Activated CD8-positive, alpha-beta memory T cell treated with anti-CD3 and anti-CD28 coated beads, Interleukin-2, amount 50 U/mL, for 1 hour (primary cell): ENCODE results near the gene CCDC15.

ENCODE experiments used
- DNase-seq: peaks from one replicate; pipeline ENCODE4 v3.0.0-alpha.2; 2020; ENCODE audit errors: extremely low read depth

Gene CCDC15

GRCh38 chr11:125064070-125064469 is 110.1 kb downstream of the CCDC15 start:
- no peak for DNase-seq

GRCh38 chr11:125068368-125068767 is 114.4 kb downstream of the CCDC15 start:
- no peak for DNase-seq

- no peak for DNase-seq
Measured at GRCh38 chr11:125069008-125069407, 115.0 kb downstream of the CCDC15 start.

DNA sequence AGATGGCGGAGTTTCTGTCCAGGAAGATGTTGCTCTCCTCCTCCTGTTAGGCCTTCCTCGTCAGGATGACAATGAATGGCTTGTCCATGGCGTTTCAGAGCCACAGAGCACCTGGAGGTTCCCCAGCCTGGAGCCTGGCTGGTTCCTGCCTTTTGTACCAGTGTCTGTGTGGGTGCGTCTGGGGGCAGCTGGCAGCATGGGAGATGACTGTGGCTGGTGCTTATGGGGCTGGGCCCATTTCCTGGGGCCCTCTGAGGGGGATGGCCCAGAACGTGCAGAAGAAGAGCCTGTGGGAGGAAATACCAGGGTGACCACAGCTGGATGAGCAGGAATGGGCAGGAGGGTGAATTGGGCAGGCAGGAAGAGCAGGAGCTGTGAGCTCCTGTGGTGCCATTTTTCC is 115.8 kb downstream of the CCDC15 start:
- DNase-seq, result no peak

GRCh38 chr11:125070699-125071254 is 116.8 kb downstream of the CCDC15 start:
- no peak for DNase-seq

- no peak for DNase-seq
Measured at GRCh38 chr11:125071435-125071834, 117.4 kb downstream of the CCDC15 start.

- no peak for DNase-seq
Measured at GRCh38 chr11:125071846-125072217, 117.8 kb downstream of the CCDC15 start.

GRCh38 chr11:125072218-125072960 is 118.4 kb downstream of the CCDC15 start:
- no peak for DNase-seq

- DNase-seq, result no peak
Measured at GRCh38 chr11:125072961-125073590, 119.1 kb downstream of the CCDC15 start.

- DNase-seq, result no peak
Measured at GRCh38 chr11:125073616-125074483, 119.8 kb downstream of the CCDC15 start.

DNA sequence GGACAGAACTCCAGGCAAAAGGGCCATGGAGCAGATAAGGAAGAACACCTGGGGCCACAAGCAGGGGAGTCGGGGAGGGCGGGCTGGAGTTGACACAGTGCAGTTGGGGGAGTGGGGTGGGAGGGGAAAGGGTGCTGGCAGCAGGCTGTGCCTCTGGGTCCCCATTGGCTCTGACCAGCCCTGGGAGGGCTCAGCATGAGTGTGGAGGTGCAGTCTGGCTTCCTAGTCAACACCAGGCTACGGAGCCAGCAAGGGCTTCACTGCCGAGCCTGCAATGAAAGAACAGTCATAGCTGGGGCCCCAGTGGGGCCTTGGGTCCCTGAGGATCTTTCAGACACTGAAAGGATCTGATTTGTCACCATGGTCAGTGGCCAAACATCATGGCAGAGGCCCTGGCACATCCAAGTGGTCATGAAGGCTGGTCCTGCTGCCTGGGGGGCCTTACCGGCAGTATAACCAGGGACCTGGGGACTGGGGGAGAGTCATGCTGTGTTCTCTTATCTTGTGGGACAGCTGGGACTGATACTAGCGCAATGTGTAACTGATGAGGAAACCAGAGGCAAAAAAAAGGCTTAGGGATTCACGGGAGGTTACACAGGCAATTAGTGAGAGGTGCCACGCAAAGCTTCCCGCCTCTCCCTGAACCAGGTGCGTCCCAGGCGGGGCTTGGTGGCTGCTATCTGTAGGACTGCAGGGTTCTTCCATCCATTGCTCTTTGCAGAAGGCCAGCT is 120.7 kb downstream of the CCDC15 start:
- no peak for DNase-seq

DNA sequence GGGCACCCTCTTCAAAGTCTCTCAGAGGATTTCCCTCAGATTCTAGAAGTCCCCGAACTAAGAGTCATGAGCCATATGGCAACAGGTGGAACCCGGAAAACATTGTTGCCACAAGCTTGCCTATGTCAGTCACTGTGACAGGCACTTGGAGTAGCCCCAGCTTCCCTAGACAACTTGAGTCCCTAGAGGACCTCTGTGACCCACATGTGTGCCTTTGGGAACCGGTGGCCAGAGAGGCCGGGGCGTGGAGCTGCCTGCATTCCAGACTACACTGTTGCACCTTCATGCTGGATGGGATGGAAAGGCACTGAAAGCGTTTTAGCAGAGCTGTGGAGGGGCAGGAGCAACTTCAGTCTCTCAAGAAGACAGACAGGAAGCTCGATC is 121.2 kb downstream of the CCDC15 start:
- DNase-seq, result no peak

GRCh38 chr11:125075900-125076317 is 121.9 kb downstream of the CCDC15 start:
- DNase-seq, result no peak

GRCh38 chr11:125076378-125076945 is 122.5 kb downstream of the CCDC15 start:
- no peak for DNase-seq

DNA sequence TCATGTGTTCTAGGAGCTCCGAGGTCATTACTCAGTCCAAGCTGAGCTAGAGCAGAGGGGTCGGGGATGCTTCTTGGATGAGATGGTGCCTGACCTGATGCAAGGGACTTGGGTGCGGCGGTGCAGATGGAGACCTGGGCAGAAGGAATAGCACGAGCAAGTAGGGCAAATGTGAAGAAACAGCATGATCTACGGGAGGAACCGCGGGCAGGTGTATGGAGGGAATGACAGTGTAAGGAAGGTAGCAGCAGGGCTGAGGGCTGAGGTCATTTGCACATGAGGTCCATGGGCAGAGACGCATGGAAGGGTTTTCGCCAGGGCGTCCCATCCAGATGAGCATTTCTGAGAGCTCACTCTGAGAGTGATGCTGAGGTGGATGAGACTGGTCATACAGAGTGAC is 124.0 kb downstream of the CCDC15 start:
- DNase-seq, result no peak

GRCh38 chr11:125078516-125079140 is 124.6 kb downstream of the CCDC15 start:
- DNase-seq, result no peak

GRCh38 chr11:125079151-125079877 is 125.3 kb downstream of the CCDC15 start:
- DNase-seq, result no peak

- no peak for DNase-seq
Measured at GRCh38 chr11:125079878-125080530, 126.0 kb downstream of the CCDC15 start.

DNA sequence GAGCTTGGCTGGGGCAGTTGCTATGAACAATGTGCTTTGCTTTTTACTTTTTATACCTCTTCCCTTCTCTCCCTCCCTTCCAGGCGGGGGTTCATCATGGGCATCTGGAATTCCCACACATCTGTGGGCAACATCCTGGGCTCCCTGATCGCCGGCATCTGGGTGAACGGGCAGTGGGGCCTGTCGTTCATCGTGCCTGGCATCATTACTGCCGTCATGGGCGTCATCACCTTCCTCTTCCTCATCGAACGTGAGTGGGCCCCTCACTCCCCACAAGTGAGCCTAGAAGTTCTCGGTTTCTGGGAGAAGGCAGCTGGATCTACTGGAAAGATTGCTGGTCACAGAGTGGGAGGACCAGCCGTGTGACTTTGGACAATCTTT is 126.5 kb downstream of the CCDC15 start:
- no peak for DNase-seq
